Measurements from ENCODE around the gene IFNA1. TPM values are rescaled to one million over a fixed set of nuclear protein-coding genes. Genes with fewer than 3 reads are reported as not detected.

IFNA1 gene
- total RNA-seq, 1 donor from 2014 or later: not detected

- no peak for DNase-seq (ENCODE audit: low spot score in 2 of 2)
Measured at GRCh38 chr9:21452681-21453080, 12.4 kb downstream of the IFNA1 start.

GRCh38 chr9:21454149-21454548 is 13.9 kb downstream of the IFNA1 start:
- Histone ChIP-seq H3K4me3 (no peak overlapping the region), H3K27me3 (no peaks in the 10 kb centered on the region), H3K4me1 (no peaks in the 10 kb centered on the region), H3K27ac (no peak overlapping the region), H3K36me3 (no peaks in the 10 kb centered on the region), H3K9me3 (no peaks in the 10 kb centered on the region)
- TF ChIP-seq CTCF (IDR thresholded peaks at IDR 0.05): no peak
- DNase-seq (ENCODE audit: low spot score in 2 of 2): no peak
- intact Hi-C loops (cut with DNase I): no loop called here

More at GRCh38 chr9:21452681-21453080, 12.4 kb downstream of the IFNA1 start:
- H3K27ac ChIP-seq: no peak overlapping the region
- H3K36me3 ChIP-seq: no peaks in the 10 kb centered on the region
- H3K4me1 ChIP-seq: no peaks in the 10 kb centered on the region
- no peak for TF ChIP-seq CTCF (IDR thresholded peaks at IDR 0.05)
- H3K9me3 ChIP-seq: no peaks in the 10 kb centered on the region
- H3K4me3 ChIP-seq: no peak overlapping the region
- no peaks in the 10 kb centered on the region for H3K27me3 ChIP-seq
- intact Hi-C loops (cut with DNase I): no loop called here

- no peaks in the 10 kb centered on the region for H3K36me3 ChIP-seq
- TF ChIP-seq CTCF (IDR thresholded peaks at IDR 0.05): peak; percentile 24 to 46 (median 28)
- no peaks in the 10 kb centered on the region for H3K27me3 ChIP-seq
- H3K9me3 ChIP-seq: no peaks in the 10 kb centered on the region
- H3K4me3 ChIP-seq: no peak overlapping the region
- no peak overlapping the region for H3K27ac ChIP-seq
- no peak for DNase-seq (ENCODE audit: low spot score in 2 of 2)
- intact Hi-C loops (cut with DNase I): loop anchor here (5.0 kb wide), 1 partner anchor 138 kb away; no protein-coding TSS in a partner anchor
- H3K4me1 ChIP-seq: no peaks in the 10 kb centered on the region
Measured at GRCh38 chr9:21455320-21455719, 15.1 kb downstream of the IFNA1 start.

GRCh38 chr9:21461377-21461776 is 21.1 kb downstream of the IFNA1 start:
- Histone ChIP-seq H3K27me3 (no peaks in the 10 kb centered on the region), H3K36me3 (no peaks in the 10 kb centered on the region), H3K4me1 (no peaks in the 10 kb centered on the region), H3K4me3 (no peak overlapping the region), H3K9me3 (peaks cover 0 to 5% of the 10 kb centered on the region in 2 donors), H3K27ac (no peak overlapping the region)
- intact Hi-C loops (cut with DNase I): no loop called here
- DNase-seq (ENCODE audit: low spot score in 2 of 2): no peak
- TF ChIP-seq CTCF (IDR thresholded peaks at IDR 0.05): no peak

GRCh38 chr9:21465138-21465537 is 24.9 kb downstream of the IFNA1 start:
- DNase-seq (ENCODE audit: low spot score in 2 of 2): no peak
- H3K9me3 ChIP-seq: peaks cover 0 to 5% of the 10 kb centered on the region in 2 donors
- no peaks in the 10 kb centered on the region for H3K4me1 ChIP-seq
- H3K4me3 ChIP-seq: no peak overlapping the region
- no peaks in the 10 kb centered on the region for H3K36me3 ChIP-seq
- intact Hi-C loops (cut with DNase I): no loop called here
- no peaks in the 10 kb centered on the region for H3K27me3 ChIP-seq
- H3K27ac ChIP-seq: no peak overlapping the region
- TF ChIP-seq CTCF (IDR thresholded peaks at IDR 0.05): no peak

Measured in ascending aorta (tissue), 2 donors.